C4-2B (cell line): Measurements from ENCODE around the gene TMEM181.
"Not testable (repeated sequence)": the region's sequence is repeated elsewhere in the genome, so short reads cannot be mapped to it uniquely, and the experiment has no call there.

Source experiments
- H3K27ac ChIP-seq: fragments of 450-650 bp; 2 replicates; pipeline ENCODE4 v1.5.1; 2017
- ZFX ChIP-seq: fragments of 450-650 bp; IDR thresholded peaks from 2 replicates; pipeline ENCODE4 v1.6.1; 2017
- TF ChIP-seq, protein P1 (sequence below): fragments of 450-650 bp; conservative IDR thresholded peaks from 2 replicates; pipeline ENCODE4 v1.5.1; 2017; ENCODE audit warnings: mild to moderate bottlenecking

TMEM181 gene

DNA sequence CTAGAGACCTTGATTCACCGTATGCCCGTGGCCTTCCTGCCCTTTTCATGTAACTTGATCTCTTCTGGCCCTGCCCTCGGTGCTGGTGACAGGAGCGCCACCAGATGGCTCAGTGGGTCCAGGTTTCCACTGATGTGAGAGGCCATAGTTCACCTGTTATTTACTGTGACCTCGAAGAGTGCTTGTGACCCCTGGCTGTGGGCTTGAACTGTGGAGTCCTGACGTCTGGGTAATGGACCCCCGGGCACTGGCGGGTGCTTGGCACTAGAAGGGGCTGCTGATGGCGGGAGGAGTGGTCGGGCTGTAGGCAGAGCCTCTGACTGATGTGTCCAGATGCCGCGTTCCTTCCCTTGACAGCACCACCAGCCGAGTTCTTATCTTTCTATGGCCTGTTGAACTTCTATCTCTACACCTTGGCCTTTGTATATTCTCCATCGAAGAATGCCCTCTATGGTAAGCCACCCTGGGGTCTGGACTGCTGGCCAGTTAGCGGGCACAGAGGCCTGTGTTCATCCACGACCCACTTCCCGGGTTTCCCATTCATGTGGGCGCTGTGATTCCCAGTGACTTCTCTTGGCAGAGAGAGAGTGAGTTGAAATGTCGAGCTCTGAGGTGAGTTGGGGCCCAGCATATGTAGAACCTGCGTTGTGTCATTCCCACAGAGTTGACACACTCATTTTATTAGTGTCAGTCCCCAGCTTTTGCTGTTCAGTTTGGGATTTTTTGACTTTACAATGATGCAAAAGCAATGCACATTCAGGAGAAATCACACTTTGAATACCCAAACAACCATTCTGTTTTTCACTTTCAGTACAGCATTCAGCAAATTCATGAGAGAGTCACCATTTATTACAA, 69.7 kb downstream of the TMEM181 start:
- no peak for TF ChIP-seq ZFX
- TF ChIP-seq, protein P1, sequence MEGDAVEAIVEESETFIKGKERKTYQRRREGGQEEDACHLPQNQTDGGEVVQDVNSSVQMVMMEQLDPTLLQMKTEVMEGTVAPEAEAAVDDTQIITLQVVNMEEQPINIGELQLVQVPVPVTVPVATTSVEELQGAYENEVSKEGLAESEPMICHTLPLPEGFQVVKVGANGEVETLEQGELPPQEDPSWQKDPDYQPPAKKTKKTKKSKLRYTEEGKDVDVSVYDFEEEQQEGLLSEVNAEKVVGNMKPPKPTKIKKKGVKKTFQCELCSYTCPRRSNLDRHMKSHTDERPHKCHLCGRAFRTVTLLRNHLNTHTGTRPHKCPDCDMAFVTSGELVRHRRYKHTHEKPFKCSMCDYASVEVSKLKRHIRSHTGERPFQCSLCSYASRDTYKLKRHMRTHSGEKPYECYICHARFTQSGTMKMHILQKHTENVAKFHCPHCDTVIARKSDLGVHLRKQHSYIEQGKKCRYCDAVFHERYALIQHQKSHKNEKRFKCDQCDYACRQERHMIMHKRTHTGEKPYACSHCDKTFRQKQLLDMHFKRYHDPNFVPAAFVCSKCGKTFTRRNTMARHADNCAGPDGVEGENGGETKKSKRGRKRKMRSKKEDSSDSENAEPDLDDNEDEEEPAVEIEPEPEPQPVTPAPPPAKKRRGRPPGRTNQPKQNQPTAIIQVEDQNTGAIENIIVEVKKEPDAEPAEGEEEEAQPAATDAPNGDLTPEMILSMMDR: no peak
- no peak overlapping the region for H3K27ac ChIP-seq

DNA sequence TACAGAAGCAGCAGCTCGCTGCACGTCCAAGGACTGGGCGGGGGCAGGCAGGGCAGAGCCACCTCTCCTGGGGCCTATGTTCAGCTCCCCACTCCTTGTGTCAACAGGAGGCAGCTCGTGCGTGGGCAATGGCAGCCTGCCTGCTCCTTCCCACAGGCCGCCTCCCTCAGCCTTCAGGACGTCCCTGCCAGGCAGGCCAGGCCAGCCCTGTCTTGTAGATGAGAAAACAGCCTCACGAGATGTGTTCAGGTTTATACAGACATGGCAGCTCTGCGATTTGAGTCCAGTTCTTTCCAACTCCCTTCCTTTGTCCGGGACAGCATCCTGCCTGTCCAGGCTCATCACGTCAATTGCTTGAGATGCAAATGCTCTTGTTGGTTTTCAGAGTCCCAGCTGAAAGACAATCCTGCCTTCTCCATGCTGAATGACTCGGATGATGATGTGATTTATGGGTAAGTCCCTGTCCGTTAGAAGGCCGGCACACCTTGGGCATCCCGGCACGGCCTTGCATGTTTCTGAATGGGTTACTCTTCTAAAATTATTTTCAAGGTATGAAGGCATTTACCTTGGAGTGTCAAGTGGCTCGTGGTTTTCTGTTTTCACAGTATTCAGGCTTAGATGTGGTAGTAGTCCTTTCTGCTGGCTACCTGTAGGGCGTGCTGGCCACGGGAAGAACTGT, 71.2 kb downstream of the TMEM181 start:
- TF ChIP-seq ZFX: no peak
- H3K27ac ChIP-seq: no peak overlapping the region

DNA sequence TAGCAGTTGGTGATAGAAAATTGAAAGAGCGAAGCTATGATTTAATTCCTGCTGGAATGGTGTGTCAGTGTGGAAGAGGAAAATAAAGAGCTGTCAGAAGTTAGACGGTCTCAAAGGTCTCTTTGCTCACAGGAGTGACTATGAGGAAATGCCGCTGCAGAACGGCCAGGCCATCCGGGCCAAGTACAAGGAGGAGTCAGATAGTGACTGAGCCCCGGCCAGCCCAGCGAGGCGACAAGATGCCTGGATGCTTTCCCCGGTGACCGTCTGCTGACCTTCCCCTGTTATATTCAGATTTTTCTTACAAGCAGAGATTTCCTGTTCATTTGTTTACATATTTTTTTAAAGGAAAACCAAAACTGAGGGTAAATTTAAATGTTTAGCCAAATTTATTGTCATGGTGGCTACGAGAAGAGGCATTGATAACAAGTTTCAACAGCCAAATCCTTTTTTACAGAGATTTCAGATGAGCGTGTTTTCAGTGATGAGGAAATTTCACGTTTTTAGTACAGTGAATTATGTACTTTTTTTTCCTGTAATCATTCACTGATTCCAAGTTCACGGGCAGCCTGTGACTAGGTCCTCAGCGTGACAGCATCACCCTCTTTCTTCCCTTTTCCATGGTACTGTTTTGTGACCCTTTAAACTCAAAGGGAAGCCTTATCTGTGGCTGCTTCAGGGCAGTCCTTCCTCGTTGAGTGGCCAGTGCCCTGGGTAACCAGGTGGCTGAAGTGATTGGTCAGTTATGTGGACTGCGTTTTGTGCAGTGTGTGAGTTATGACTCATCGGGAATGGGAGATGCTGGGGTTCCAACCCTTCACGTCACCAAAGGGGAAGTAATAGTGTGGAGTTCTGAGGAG, 72.0 kb downstream of the TMEM181 start:
- no peak for TF ChIP-seq ZFX
- TF ChIP-seq, protein P1: no peak
- H3K27ac ChIP-seq: no peak overlapping the region

DNA sequence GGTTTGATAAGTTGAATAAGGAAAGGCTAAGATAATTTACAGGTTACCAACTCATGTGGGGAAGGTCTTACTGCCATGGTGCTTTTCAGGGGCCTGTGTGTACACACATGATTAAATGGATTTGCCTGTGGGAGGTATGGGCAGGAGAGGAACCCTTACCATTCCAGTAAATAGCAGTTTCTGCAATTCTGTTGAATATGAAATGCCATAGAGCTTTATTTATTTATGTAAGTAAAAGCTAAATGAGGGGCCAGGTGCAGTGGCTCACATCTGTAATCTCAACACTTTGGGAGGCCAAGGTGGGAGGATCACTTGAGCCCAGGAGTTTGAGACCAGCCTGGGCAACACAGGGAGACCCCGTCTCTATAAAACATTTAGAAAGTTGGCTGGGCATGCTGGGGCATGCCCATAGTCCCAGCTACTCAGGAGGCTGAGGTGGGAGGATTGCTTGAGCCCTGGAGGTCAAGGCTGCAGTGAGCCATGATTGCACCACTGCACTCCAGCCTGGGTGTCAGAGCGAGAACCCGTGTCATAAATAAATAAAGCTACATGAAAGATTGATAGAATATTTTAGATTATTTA, 72.7 kb downstream of the TMEM181 start:
- not testable (repeated sequence) for H3K27ac ChIP-seq

DNA sequence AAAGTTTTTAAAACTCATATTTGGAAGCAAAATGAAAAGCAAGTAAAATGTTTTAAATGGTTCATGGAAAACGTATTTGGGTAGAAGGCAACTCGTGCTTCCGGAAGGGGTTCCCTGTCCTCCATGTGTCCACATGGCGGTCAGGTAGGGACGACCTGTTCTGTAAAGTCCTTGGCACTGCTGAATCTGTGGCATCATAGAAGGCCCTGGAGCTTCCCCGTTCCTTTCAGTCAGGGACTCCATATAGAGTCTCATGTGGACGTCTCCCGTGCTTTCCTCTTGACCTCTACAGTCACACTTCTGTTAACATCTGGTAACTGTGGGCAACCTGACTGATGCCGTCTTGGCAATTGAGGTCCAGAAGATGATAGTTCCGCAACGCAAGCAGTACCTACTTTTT, 73.2 kb downstream of the TMEM181 start:
- no peak overlapping the region for H3K27ac ChIP-seq
- TF ChIP-seq, protein P1: no peak
- TF ChIP-seq ZFX: no peak

DNA sequence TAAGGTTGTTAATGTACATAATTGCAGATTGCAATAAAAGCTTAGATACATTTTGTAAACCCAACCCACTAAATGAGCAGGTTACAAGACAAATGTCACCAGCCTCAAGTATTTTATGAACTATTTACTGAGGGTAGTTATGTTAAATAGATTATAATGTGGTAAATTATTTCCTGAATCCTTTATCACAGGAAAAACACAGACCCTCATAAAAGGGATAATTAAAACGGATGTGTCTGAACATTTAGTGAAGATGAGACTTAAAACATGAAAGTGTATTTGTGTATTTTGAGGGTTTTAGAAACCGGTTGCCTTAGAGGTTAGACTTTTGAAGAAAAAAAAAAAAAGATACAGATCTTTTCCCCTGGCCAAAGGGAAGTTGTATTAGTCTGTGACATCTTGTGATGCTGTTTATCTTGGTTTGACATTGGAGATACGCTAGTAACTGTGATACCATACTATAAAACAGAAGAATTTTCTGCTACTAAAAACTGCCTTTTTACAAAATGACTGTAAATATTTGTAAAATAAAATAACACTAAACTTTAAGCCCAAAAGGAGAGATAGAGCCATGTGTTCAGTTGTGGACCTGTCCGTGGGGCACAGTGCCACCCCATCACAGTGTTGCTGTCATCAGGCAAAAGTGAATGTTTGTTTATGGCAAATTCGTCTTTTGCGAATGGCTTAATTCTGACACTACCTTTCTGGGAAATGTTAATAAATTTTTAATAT, 75.0 kb downstream of the TMEM181 start:
- no peak overlapping the region for H3K27ac ChIP-seq
- TF ChIP-seq, protein P1: no peak
- TF ChIP-seq ZFX: no peak

DNA sequence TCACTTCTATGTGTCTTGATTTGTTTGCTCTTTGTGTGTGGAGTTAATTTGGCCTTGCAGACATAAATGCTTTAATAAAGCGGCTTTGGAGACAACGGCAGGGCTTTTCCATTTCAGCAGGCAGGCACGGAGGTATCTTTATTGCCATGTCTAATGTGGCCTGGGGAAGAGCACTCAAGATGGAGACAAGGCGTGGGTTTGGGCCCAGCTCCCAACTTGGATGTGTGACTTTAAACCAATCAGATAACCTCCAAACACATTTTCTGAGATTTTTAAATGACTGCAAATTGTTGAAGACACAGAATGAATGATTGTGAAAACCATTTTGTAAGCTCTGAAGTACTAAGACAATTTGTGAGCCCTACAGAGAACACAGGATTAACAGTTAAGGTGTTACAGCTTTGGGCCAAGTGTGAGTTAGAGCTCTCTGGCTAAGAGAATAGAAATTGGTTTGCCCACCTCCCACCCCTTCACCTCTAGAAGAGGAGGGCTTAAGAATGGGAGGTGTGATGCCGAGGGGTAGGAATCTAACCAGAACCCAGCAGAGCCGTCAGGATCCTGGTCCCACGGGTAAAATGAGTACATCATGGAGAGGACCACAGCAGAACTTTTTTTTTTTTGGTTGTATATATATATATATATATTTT, 75.7 kb downstream of the TMEM181 start:
- TF ChIP-seq, protein P1: no peak
- no peak overlapping the region for H3K27ac ChIP-seq
